HCT116 (cell line): ENCODE measurements around the gene MAML1. TPM values are rescaled to one million over a fixed set of nuclear protein-coding genes. Genes with fewer than 3 reads are reported as not detected.

Source experiments
- ATAC-seq: fragments of 200-7000 bp; cut with Tn5 transposase; 2 replicates; pipeline ENCODE4 v1.9.1; 2020; ENCODE audit warnings: mild to moderate bottlenecking, moderate library complexity
- BruUV-seq: library from RNA; stranded (reverse); fragments of 400-500 nt; replicated peaks from 2 replicates; lab custom pipeline; 2021; lab: Mats Ljungman, UMichigan
- CTCF ChIA-PET: fragments of 300-600 bp; sonication (Branson Sonifier 250); formaldehyde crosslinking; loops from one replicate; lab custom pipeline; 2021; ENCODE audit warnings: antibody characterized with exemption; lab: Charles Lee
- POLR2A ChIA-PET: fragments of 300-600, 350-600 bp; sonication (Branson Sonifier 250); formaldehyde crosslinking; loops from one replicate; lab custom pipeline; 2021; ENCODE audit warnings: antibody characterized with exemption; lab: Charles Lee
- RAD21 ChIA-PET, 2 experiments: fragments of 300-600 bp; sonication (Branson Sonifier 250); formaldehyde crosslinking; loops; one replicate each; lab custom pipeline; 2023; ENCODE audit warnings: low total read pairs in 2 of 2; ENCODE audit not compliant: uncharacterized antibody in 2 of 2, unreplicated experiment in 2 of 2, low non-redundant PET in 1 of 2; lab: Charles Lee
- DNase-seq: peaks from one replicate; pipeline ENCODE4 v3.0.0-alpha.2; 2010; ENCODE audit warnings: low read depth, low spot score
- H2AFZ ChIP-seq: fragments of 200-600 bp; shearing (Covaris generic), sonication (generic); 2 replicates; pipeline ENCODE4 v1.6.1; 2017; ENCODE audit warnings: low read depth, mixed run types, mixed read lengths, antibody characterized with exemption, low read length; ENCODE audit not compliant: poor library complexity, severe bottlenecking
- H3K27ac ChIP-seq: 2 replicates; pipeline ENCODE4 v1.5.1; 2012; ENCODE audit warnings: low read depth, low read length
- H3K27me3 ChIP-seq: fragments of 200-600 bp; sonication (generic); 2 replicates; pipeline ENCODE4 v1.6.1; 2016; ENCODE audit warnings: mixed run types, low read length, mixed read lengths; ENCODE audit not compliant: insufficient read depth
- H3K36me3 ChIP-seq, 2 experiments: fragments of 200-500 bp in 1 of 2; fragments of 200-600 bp in 1 of 2; sonication (Bioruptor generic) in 1 of 2; sonication (generic) in 1 of 2; 2 replicates each; pipeline versions ENCODE4 v1.5.1 to v1.6.1; 2014 to 2016; ENCODE audit warnings: low read length in 2 of 2, inconsistent platforms in 1 of 2, mixed read lengths in 1 of 2, mixed run types in 1 of 2; ENCODE audit not compliant: insufficient read depth in 2 of 2, control insufficient read depth in 1 of 2
- H3K4me1 ChIP-seq, 2 experiments: fragments of 200-600 bp in 1 of 2; sonication (generic) in 1 of 2; 2 replicates each; pipeline versions ENCODE4 v1.5.1 to v1.6.1; 2012 to 2017; ENCODE audit warnings: low read length in 2 of 2, inconsistent platforms in 1 of 2, mild to moderate bottlenecking in 1 of 2, mixed read lengths in 1 of 2, mixed run types in 1 of 2, moderate library complexity in 1 of 2; ENCODE audit not compliant: insufficient read depth in 2 of 2, control insufficient read depth in 1 of 2
- H3K4me2 ChIP-seq: fragments of 200-600 bp; sonication (generic); 2 replicates; pipeline ENCODE4 v1.6.1; 2017; ENCODE audit warnings: mixed run types, low read length, mixed read lengths
- H3K4me3 ChIP-seq, 2 experiments: fragments of 200-600 bp in 1 of 2; sonication (generic) in 1 of 2; replicated peaks in 1 of 2; 2 replicates each; pipeline ENCODE4 v1.5.1; 2011 to 2016; ENCODE audit warnings: low read length in 2 of 2, control low read depth in 1 of 2, low read depth in 1 of 2, mild to moderate bottlenecking in 1 of 2, mixed read lengths in 1 of 2, mixed run types in 1 of 2
- H3K79me2 ChIP-seq: fragments of 200-600 bp; sonication (generic); 2 replicates; pipeline ENCODE4 v1.6.1; 2017; ENCODE audit warnings: mild to moderate bottlenecking, mixed run types, low read length, moderate library complexity, mixed read lengths; ENCODE audit not compliant: insufficient read depth
- H3K9ac ChIP-seq: fragments of 200-600 bp; sonication (generic); 2 replicates; pipeline ENCODE4 v1.6.1; 2016; ENCODE audit warnings: low read length, mixed read lengths
- H3K9me2 ChIP-seq: fragments of 200-600 bp; sonication (generic), shearing (Covaris generic); 2 replicates; pipeline ENCODE4 v1.6.1; 2017; ENCODE audit warnings: mixed run types, mild to moderate bottlenecking, moderate library complexity; ENCODE audit not compliant: insufficient read depth
- H3K9me3 ChIP-seq, 2 experiments: fragments of 200-500 bp in 1 of 2; fragments of 200-600 bp in 1 of 2; sonication (Bioruptor generic) in 1 of 2; sonication (generic) in 1 of 2; 2 replicates each; pipeline ENCODE4 v1.6.1; 2014 to 2017; ENCODE audit warnings: low read length in 2 of 2, mixed read lengths in 2 of 2, inconsistent platforms in 1 of 2, low read depth in 1 of 2, mild to moderate bottlenecking in 1 of 2, mixed run types in 1 of 2, moderate library complexity in 1 of 2; ENCODE audit not compliant: control insufficient read depth in 1 of 2, insufficient read depth in 1 of 2
- H4K20me1 ChIP-seq: fragments of 200-600 bp; sonication (generic), shearing (Covaris generic); 2 replicates; pipeline ENCODE4 v1.6.1; 2017; ENCODE audit warnings: mixed run types, mild to moderate bottlenecking, moderate library complexity; ENCODE audit not compliant: insufficient read depth
- EGR1 ChIP-seq: IDR thresholded peaks from 2 replicates; pipeline ENCODE4 v1.6.1; 2012; ENCODE audit warnings: low read depth
- EZH2phosphoT487 ChIP-seq: fragments of 200-600 bp; IDR thresholded peaks from 2 replicates; pipeline ENCODE4 v1.6.1; 2018; ENCODE audit warnings: antibody characterized with exemption, borderline replicate concordance
- FOSL1 ChIP-seq: IDR thresholded peaks from 2 replicates; pipeline ENCODE4 v1.6.1; 2012; ENCODE audit warnings: low read depth
- JUND ChIP-seq: IDR thresholded peaks from 2 replicates; pipeline ENCODE4 v1.6.1; 2012
- RAD21 ChIP-seq: IDR thresholded peaks from 2 replicates; pipeline ENCODE4 v1.6.1; 2012; ENCODE audit warnings: low read depth, mild to moderate bottlenecking
- ZFX ChIP-seq: fragments of 450-650 bp; IDR thresholded peaks from 2 replicates; pipeline ENCODE4 v1.6.1; 2017
- ZNF274 ChIP-seq: fragments of 200-500 bp; sonication (Bioruptor generic); IDR thresholded peaks from 2 replicates; pipeline ENCODE4 v1.6.1; 2014; ENCODE audit warnings: mild to moderate bottlenecking, low read depth, low read length, inconsistent platforms
- intact Hi-C: fragments of 100-400 bp; cut with micrococcal nuclease; formaldehyde crosslinking; loops from 2 replicates; pipeline ENCODE4 v1.10.0; 2022
- total RNA-seq: library from RNA; stranded (reverse); gene quantifications from one replicate; pipeline ENCODE4 v1.2.1, GENCODE V29; 2021; ENCODE audit not compliant: unreplicated experiment
- TF ChIP-seq, protein P1 (sequence below): IDR thresholded peaks from 2 replicates; pipeline ENCODE4 v1.6.1; 2012
- TF ChIP-seq, protein P2 (sequence below), 3 experiments: fragments of 200-600 bp in 1 of 3; sonication (generic) in 1 of 3; IDR thresholded peaks in 2 of 3; conservative IDR thresholded peaks in 1 of 3; 2 replicates each; pipeline ENCODE4 v1.5.1; 2012 to 2017; ENCODE audit warnings: low read depth in 2 of 3, low read length in 2 of 3, antibody characterized with exemption in 1 of 3, borderline replicate concordance in 1 of 3, control low read depth in 1 of 3, mild to moderate bottlenecking in 1 of 3, mixed read lengths in 1 of 3, mixed run types in 1 of 3, moderate library complexity in 1 of 3; ENCODE audit not compliant: insufficient read depth in 1 of 3

The MAML1 gene
- total RNA-seq, 1 experiment from 2014 or later: 29.5 TPM

DNA sequence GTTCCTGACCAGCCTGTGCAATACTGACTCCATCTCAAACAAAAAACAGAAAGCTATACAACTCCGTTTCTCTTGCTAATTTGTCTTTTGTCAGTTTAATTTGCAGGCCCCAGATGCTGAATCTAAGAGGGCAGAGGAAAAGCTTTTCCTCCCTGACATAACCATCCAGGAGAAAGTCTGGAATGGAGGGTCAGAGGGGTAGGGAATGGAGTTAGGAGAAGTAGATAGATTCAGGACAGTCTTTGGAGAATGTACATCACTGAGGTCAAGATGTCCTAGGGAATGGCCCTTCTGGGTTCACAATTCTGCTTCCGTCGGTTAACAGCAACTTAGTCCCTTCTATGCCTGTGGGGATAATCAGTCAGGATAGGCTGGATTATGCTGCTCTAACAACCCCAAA, 81.5 kb downstream of the MAML1 start:
- peaks cover 4% of the 10 kb centered on the region; the same call in 1 of the 2 replicates for H3K79me2 ChIP-seq
- TF ChIP-seq FOSL1 (no peak), RAD21 (no peak), ZFX (no peak), EGR1 (no peak), ZNF274 (no peak), JUND (no peak), EZH2phosphoT487 (no peak)
- TF ChIP-seq, protein P1, sequence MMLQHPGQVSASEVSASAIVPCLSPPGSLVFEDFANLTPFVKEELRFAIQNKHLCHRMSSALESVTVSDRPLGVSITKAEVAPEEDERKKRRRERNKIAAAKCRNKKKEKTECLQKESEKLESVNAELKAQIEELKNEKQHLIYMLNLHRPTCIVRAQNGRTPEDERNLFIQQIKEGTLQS: no peak
- TF ChIP-seq, protein P2, sequence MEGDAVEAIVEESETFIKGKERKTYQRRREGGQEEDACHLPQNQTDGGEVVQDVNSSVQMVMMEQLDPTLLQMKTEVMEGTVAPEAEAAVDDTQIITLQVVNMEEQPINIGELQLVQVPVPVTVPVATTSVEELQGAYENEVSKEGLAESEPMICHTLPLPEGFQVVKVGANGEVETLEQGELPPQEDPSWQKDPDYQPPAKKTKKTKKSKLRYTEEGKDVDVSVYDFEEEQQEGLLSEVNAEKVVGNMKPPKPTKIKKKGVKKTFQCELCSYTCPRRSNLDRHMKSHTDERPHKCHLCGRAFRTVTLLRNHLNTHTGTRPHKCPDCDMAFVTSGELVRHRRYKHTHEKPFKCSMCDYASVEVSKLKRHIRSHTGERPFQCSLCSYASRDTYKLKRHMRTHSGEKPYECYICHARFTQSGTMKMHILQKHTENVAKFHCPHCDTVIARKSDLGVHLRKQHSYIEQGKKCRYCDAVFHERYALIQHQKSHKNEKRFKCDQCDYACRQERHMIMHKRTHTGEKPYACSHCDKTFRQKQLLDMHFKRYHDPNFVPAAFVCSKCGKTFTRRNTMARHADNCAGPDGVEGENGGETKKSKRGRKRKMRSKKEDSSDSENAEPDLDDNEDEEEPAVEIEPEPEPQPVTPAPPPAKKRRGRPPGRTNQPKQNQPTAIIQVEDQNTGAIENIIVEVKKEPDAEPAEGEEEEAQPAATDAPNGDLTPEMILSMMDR (IDR thresholded peaks at IDR 0.05 in 2 of 3, conservative IDR thresholded peaks at IDR 0.05 in 1 of 3; ENCODE audit: borderline replicate concordance in 1 of 3, insufficient read depth in 1 of 3, low read depth in 2 of 3, low read length in 2 of 3): no peak
- H3K27me3 ChIP-seq: no peaks in the 10 kb centered on the region
- DNase-seq: no peak
- no peaks in the 10 kb centered on the region for H3K9me2 ChIP-seq
- no peaks in the 10 kb centered on the region for H3K9me3 ChIP-seq
- no peak overlapping the region for H3K4me2 ChIP-seq
- H4K20me1 ChIP-seq: no peaks in the 10 kb centered on the region
- ChIA-PET POLR2A (no interaction called here), CTCF (no interaction called here), RAD21 (no interaction called here)
- BruUV-seq: TSS peak; percentile 6
- H3K4me3 ChIP-seq: no peak overlapping the region
- H3K36me3 ChIP-seq: peaks cover 19 to 24% of the 10 kb centered on the region in 2 experiments; a peak in 3 of 4 replicates
- no peak for ATAC-seq
- no peak overlapping the region for H3K9ac ChIP-seq
- H3K27ac ChIP-seq: no peak overlapping the region
- H3K4me1 ChIP-seq: peaks cover 16 to 30% of the 10 kb centered on the region in 2 experiments
- intact Hi-C loops: no loop called here
- H2AFZ ChIP-seq: no peak overlapping the region
